GM04503 (cell line): ENCODE measurements around the gene KCNC2.

Experiments used
- DNase-seq: peaks from one replicate; pipeline ENCODE4 v3.0.0-alpha.2; 2012; ENCODE audit warnings: low read depth

KCNC2 gene

GRCh38 chr12:75058228-75058627, 151.4 kb downstream of the KCNC2 start:
- DNase-seq: no peak

DNA sequence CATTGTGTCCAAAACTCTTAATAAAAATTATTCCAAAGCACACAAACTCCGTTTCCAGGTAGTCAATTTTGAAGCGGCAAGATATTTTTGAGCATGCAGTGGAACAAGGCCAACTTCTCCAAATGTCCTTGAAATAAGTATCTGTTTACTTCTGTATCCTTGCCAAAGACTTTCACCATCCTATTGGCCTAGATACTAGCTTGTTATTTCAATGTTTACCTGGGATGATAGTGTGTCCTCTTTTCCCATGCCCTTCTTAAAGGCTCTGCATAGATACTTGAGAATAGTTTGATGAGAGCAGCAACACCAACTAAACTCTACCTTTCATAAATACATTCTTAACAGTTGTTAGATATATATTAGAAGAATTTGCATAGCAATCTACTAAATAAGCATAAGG, 160.9 kb downstream of the KCNC2 start:
- no peak for DNase-seq

DNA sequence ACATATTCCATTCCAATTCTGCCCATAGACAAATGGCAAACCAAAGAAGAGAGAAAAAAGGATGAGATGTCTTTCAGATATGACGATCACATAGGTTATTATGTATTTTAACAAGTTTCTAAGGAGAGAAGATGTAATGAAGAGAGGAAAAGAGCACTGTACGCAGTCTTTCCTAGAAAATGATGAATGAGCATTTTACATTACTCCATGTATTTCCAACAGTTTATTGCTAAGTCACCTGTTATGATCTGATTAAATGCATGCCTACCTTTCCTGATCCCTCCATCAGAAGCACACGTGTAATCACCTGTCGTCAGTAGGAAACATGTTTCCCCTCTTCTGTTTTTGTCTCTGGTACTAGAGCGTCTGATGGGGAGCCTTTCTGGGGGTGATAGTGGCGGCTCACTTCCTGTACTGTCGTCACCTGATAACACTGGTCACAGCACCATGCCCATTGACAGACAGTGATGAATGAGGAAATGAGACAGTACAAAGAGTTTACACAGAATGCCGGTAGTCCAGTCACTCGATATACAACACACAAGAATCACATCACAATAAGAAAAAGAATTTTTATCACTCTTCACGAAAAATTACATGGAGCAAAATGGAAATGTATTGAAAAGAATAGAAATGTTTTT, 161.6 kb downstream of the KCNC2 start:
- no peak for DNase-seq

DNA sequence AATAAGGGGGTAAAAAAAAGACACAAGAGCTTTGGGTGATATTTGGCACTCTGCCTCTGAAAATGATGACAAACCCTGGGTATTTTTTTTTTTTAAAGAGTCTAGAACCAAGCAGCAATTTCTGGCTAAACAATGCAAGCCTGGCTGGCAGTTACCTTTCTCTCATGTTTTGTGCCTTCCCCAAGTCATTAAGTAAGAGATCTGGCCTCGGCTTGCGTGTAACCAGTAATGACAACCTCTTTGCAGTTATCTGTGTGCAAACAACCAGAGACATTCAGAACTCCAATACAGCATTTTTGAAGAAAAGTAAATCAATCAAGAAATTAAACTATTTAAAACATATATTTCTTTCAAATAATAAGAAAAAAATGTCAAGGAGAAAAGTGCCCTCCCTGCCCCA, 167.5 kb downstream of the KCNC2 start:
- no peak for DNase-seq

DNA sequence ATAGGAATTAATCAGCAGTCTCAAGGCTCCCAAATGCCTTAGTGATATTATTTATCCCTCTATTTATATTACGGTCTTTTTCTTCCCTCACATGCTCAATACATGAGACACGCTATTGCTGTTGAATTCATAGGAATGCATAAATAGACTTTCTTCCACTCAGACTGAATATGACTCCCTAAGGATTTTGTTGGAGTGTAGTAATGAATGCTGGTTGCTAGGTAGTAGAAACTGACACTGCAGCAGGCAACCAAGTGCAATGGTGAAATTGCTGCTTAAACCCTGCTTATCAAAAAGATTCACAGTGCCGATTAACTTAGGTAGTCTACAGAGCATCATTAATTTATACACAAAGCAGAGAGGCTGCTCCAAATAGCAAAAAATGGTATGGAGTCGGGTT, 168.2 kb downstream of the KCNC2 start:
- DNase-seq: no peak

DNA sequence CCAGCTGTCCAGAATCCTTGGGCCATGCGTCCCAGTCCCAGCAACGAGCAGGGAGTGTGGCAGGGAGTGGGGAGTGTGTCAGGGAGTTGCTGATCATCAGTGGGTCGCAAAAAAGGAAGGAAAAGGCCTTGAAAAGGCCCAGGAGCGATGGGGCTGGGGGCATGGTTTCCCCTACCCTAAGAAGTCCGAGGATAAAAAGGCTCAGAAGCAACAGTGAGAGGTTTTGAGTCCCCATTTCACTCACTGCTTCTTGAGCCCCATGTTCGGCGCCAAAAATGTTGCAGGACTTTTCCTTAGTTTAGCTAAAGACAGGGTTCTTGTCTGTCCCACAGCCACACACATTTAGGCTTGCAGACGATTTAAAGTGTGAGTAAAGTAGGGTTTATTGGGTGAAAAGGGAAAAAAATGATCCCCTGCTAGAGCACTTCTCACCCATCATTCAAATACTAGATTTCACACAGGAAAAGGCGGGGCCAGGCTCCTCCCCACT, 189.5 kb downstream of the KCNC2 start:
- no peak for DNase-seq

DNA sequence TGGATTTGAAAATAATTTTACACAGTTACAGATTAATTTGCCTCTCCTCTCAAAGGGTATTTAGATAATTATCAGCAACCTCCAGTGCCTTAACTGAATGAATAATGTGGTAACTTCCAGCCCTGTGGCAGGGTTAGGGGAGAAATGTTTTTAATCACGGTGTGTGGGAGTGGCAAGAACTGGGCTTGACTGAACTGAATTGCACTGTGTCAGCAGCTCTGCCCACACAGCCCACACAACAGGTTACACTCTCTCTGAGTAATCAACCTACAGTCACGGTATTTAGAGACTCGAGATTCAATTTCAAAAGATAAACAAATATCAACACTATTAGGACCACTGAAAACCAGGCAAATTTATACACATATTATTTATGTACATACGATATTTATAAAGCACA, 198.5 kb downstream of the KCNC2 start:
- no peak for DNase-seq

DNA sequence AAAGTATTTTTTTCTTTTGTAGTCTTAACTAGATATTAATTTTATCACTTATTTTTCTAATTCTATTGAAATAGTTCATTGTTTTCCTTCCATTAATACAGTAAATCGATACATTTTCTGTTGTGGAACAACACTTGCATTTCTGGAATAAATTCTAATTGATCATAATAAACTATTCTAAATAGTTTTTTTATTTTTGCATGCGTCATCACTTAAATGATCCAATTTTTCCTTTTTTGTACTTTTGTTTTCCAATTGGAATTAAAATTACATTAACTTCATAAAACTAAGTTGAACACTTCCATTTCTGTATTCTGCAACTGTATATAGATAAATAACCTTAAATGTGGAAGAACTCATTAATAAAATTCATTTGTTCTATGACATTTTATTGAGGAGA, 202.5 kb downstream of the KCNC2 start:
- DNase-seq: no peak

GRCh38 chr12:75000120-75000519, 209.5 kb downstream of the KCNC2 start:
- no peak for DNase-seq

DNA sequence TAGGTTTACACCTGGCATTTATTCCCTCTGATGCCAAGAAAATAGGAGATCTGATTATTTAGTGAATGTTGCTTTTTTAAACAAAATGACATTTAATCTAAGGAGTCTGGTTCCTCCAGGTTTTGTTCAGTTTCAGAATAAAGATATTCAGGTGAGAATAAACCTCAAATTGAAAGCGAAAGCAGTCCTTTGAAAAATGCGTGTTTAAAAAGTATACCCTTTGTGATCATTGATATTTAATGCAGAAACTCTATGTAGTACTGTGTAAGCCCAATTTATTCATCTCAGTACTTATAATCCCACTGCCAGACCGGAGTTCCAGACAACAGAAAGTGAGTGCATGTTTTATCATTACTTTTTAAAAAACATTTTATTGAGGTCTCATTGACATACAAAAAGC, 210.2 kb downstream of the KCNC2 start:
- no peak for DNase-seq
